Right lobe of liver (tissue), 4 donors: ENCODE results near the gene CA11.

Experiments used
- POLR2A ChIP-seq: fragments of 450-650 bp; IDR thresholded peaks from one replicate; pipeline ENCODE4 v1.6.1; 2017; ENCODE audit warnings: antibody characterized with exemption, mild to moderate bottlenecking
- TF ChIP-seq, protein P1 (sequence below), 4 donors: fragments of 200-600 bp in 3 of 4; fragments of 450-650 bp in 1 of 4; IDR thresholded peaks; one replicate each; pipeline versions ENCODE4 v1.5.1 to v1.8.0; 2016 to 2022; ENCODE audit warnings: antibody characterized with exemption in 4 of 4, mild to moderate bottlenecking in 2 of 4
- donor health status: DM: no; HTN: no; CAD: no.
- donor health status: DM: no; HTN: no; CAD: no.
- donor health status: DM: no; HTN: yes; CAD: no.

GRCh38 chr19:48658483-48658882 lies 12.5 kb upstream of the CA11 start:
- TF ChIP-seq POLR2A, result no peak
- TF ChIP-seq, protein P1, sequence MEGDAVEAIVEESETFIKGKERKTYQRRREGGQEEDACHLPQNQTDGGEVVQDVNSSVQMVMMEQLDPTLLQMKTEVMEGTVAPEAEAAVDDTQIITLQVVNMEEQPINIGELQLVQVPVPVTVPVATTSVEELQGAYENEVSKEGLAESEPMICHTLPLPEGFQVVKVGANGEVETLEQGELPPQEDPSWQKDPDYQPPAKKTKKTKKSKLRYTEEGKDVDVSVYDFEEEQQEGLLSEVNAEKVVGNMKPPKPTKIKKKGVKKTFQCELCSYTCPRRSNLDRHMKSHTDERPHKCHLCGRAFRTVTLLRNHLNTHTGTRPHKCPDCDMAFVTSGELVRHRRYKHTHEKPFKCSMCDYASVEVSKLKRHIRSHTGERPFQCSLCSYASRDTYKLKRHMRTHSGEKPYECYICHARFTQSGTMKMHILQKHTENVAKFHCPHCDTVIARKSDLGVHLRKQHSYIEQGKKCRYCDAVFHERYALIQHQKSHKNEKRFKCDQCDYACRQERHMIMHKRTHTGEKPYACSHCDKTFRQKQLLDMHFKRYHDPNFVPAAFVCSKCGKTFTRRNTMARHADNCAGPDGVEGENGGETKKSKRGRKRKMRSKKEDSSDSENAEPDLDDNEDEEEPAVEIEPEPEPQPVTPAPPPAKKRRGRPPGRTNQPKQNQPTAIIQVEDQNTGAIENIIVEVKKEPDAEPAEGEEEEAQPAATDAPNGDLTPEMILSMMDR (IDR thresholded peaks at IDR 0.05), result no peak
